GM19238 (cell line): Measurements from ENCODE around the gene CD38.

Source experiments
- DNase-seq: peaks from one replicate; pipeline ENCODE4 v3.0.0; 2011; ENCODE audit warnings: low spot score; ENCODE audit not compliant: insufficient read length

The CD38 gene

DNA sequence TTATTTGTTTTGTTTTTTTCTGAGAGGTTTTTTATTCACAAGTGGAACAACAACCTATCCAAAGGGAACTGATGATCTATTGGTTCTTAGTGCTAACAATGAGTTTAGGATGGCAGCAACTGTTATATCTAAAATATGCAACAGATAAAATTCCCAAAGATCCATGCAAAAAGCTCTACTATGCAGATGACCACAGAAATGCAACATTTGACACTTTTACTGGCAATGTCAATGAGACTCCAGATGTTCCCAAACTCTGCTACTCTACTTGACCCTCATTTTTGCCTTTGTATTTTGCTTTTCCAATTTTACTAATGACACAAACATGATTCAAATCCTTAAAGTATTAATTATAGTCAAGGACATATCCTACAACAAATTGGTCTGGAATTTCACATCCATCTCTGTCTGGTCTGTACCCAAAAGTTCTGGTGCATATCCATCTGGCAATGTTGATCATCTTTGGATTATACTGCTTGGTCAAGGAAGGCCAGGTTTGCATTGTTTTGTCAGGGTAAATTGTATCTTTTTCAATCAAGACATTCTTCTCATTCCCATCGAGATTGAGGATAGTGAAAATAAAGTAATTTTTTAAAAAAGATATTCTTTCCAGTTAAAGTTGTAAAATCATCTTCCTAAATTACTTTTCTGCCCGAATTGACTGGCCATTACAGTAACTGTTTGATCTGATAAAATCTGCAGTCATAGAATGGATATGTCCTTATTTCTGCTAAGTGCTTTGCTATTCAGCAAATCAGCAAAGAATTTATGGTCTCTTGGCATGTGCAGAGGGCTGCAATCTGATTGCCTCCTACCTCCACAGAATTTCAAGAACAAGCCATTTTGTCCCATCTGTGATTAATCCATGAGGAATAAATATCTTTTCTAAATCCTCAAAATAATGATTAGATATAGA lies 86.8 kb downstream of the CD38 start:
- no peak for DNase-seq

GRCh38 chr4:15868111-15868510 lies 90.0 kb downstream of the CD38 start:
- no peak for DNase-seq

DNA sequence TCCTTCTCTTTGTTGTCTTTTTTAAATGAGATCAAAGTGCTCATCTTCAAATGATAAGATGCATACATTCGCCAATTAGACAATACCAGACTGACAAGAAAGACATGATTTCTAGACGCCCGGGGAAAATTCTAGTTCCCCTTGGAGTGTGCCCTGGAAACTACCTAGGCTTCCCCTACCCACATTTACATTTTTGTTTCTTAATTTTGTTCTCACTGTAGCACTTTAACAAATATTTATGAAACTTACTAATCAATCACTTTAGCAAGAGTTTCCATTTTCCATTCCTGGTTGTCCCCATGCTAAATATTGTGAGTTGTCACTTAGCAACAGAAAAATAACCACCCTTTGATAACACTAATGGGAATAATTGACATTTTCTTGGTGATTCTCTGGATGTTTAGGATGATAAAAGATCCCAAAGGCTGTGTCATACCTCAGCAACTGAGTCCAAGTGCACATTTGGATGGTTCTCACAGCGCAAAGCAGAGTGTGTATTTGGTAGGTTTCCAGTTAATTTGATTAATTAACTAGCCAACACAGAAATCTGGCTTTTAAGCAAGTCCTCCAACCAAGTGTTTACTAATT lies 90.8 kb downstream of the CD38 start:
- no peak for DNase-seq

- DNase-seq: no peak
These were observed 92.0 kb downstream of the CD38 start for GRCh38 chr4:15870079-15870478.

DNA sequence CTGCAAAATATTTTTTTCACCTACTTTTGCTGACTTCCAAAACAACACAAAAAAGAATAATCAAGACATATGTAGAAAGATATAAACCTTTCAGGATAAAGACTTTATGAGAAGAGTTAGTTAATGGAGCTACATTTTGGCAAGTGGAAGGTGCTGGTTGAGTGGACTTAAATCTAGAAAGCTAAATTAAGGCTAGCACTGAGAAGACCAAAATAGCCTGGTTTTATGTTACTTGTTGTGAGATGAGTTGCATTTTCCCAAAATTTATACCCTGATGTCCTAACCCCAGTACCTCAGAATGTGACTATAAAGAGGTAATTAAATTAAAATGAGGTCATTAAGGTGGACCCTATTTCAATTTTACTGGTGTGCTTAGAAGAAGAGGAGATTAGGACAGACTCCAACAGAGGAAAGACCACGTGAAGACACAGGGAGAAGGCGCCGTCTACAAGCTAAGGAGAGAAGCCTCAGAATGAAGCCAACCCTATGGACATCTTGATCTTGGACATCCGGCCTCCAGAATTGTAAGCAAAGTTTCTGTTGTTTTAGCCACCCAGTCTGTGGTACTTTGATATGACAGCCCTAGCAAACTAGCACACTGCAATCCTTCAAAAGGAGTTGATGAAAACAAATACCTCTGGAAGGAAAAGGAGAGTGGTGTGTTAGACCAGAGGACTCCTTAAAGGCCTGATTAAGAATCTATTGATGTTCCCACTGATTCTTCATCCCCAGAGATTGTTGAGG lies 93.0 kb downstream of the CD38 start:
- no peak for DNase-seq

DNA sequence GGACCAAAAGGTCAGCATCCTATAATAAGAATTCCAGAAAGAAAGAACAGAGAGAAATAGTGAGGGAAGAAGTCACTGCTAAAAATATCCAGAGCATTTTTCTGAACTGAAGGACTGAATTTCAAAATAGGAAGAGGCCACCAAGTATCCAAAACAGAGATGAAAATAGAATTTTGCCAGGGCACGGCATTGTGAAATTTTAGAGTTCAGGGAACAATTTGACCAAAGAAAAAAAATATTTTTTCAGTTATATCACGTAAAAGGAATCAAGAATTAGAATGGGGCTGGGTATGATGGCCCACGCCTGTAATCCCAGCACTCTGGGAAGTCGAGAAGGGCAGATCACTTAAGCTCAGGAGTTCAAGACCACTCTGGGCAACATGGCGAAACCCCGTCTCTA lies 95.0 kb downstream of the CD38 start:
- DNase-seq: no peak

GRCh38 chr4:15874671-15875070 lies 96.5 kb downstream of the CD38 start:
- no peak for DNase-seq

- DNase-seq: no peak
These were observed 97.7 kb downstream of the CD38 start for GRCh38 chr4:15875663-15876460.

- DNase-seq: no peak
These were observed 99.9 kb downstream of the CD38 start for GRCh38 chr4:15878011-15878410.

DNA sequence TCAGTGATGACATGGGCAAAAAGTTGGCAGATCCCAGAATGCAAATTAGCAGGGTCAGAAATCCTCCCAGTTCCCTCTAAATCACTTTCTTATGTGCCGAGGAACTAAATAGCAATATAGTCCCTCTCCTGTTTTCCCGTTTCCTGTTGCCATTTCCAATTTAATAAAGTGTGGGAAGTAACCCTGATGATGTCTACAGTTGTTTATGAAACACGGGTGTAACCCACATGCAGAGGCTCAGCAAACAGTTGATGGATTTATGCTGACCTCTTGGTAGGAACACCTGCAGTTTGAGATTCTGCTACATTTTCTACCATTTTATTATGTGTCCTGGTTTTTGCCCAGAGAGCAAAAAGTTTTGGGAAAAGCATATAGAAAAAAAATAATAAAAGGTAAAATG lies 103.7 kb downstream of the CD38 start:
- no peak for DNase-seq

GRCh38 chr4:15882675-15883086 lies 104.6 kb downstream of the CD38 start:
- DNase-seq: peak; percentile 39

DNA sequence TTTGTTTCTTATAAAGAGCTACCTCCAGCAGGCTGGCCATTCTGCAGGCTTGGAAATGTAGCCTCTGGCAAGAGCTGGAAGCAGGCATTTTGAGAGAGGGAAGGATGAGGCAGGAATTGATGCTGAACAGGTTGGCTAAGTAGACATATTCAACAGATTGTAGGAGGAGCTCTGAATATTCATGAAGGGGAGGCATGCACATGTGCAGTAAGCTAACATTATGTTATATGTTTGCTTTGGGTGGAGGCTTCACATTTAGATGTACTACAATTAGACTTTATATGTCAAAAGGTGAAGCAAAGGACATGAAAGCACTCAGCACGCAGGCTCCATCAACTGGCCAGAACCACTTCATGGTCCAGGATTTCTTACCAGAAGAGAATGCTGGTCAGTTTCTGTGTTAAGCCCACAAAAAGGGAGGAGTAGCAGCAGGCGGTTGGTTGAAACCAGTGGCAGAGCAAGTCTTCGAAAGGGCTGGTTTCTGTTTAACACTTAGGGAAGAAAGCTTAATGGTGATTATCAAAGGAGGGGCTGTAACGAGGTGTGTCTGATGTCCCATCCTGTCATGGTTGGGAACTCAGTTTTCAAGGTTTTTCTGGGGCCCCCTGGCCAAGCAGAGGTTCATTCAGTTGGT lies 105.6 kb downstream of the CD38 start:
- DNase-seq: no peak

DNA sequence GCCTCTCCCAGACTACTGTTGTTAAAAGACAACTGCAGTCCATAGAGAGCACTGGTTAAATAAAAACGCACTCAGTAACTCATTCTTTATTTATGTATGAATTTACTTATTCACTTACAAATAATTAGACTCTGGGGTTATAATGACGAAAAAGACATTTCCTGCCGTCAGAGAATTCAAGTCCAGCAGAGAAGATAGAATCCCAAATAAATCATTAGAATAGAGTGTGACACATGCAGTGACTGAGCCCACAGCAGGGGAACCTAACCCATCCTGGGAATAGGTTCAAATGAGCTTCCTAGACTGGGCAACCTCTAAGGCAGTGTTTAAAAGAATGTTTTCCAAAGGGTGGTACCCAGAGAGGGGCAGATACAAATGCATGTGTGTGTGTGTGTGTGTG lies 106.5 kb downstream of the CD38 start:
- DNase-seq: no peak

- no peak for DNase-seq
These were observed 107.3 kb downstream of the CD38 start for GRCh38 chr4:15885422-15885821.

- DNase-seq: no peak
These were observed 110.4 kb downstream of the CD38 start for GRCh38 chr4:15888515-15888914.

DNA sequence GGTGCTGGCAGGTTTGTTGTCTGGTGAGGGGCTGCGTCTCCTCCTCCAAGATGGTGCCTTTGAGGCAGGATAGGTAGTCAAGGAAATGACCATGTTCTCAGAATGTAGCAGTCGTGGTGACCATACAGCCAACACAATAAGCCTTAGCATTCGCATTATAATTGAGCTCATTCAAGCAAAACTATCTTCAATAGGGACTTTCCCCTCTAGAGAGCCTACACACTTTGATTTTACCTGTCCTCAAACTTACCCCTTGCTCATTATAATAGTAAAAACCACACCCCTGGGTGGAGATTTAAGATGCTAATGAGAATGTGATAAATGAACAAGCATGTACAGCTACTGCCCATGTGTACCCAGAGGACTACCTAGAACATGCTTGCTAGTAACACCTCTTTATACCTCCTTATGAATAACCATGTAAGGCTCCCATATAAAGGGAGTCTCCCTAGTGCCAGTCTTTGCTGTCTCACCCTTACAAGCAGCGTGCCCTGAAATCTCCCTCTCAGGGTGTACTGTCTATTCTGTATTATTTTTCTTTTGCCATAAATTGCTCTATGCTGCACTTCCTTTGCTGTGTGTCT lies 112.2 kb downstream of the CD38 start:
- DNase-seq: no peak

DNA sequence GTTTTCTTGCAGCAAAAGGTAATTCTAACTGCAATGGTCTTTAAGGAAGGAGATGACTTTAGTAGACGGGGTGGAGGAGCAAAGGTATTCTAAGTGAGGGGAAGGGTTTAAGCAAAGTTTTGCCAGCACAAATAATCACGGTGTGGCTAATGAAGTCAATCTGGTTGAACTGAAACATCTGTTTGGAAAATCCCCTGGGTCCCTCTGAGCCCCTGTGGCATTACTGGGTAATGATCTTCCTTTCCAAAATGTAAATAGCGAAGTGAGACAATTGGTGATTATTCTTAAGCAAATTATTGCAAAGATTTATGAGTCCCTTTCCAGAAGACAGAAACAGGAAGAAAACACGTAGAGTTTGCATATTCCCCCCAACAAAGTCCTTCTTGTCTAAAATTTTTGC lies 113.2 kb downstream of the CD38 start:
- no peak for DNase-seq

DNA sequence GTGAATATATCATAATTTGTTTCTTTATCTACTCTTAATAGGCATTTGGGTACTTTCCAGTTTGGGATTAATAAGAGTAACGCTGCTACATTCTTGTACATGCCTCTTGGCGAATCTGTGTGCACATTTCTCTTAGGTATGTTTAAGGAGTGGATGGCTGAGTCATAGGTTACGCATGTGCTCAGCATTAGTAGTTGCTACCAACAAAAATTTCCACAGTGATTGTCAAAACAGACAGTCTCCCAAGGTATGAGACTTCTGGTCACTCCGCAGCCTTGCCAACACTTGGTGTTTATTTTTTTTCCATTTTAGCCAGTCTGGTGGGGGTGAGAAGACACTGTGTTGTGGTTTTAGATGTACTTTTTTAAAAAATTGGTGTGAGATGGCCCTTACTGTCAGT lies 115.8 kb downstream of the CD38 start:
- no peak for DNase-seq

DNA sequence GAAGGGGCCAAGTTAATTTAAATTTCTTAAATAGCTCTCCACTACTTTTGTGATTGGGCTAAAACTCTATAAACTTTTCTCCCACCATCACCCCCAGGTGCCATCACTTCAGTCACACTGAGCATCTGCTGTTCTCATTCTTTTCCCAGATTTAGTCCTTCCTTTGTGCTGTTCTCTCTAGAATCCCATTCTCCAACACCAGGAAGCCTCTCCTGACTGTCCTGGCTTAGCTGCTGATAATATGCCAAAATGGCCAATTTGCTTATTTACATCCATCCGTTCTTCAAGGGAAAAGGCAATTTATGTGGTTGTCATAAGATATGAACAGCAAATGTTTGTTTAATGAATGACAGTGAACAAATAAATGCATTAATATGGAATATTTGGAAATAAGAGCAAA lies 116.3 kb downstream of the CD38 start:
- no peak for DNase-seq
